Anterior cingulate cortex (tissue), 58 donors: ENCODE measurements around the gene CYP2W1.
"Not testable (repeated sequence)": the region's sequence is repeated elsewhere in the genome, so short reads cannot be mapped to it uniquely, and the experiment has no call there.

Source experiments
- DNase-seq, 58 donors: peaks; one replicate each; lab custom pipeline; 2025; lab: John Stamatoyannopoulos, UW

CYP2W1 gene

GRCh38 chr7:1025743-1026581 lies 43.0 kb downstream of the CYP2W1 start:
- no peak for DNase-seq

- DNase-seq, result peak in 1 of 58 donors; percentile 27
Measured at GRCh38 chr7:1026721-1027161, 43.8 kb downstream of the CYP2W1 start.

DNA sequence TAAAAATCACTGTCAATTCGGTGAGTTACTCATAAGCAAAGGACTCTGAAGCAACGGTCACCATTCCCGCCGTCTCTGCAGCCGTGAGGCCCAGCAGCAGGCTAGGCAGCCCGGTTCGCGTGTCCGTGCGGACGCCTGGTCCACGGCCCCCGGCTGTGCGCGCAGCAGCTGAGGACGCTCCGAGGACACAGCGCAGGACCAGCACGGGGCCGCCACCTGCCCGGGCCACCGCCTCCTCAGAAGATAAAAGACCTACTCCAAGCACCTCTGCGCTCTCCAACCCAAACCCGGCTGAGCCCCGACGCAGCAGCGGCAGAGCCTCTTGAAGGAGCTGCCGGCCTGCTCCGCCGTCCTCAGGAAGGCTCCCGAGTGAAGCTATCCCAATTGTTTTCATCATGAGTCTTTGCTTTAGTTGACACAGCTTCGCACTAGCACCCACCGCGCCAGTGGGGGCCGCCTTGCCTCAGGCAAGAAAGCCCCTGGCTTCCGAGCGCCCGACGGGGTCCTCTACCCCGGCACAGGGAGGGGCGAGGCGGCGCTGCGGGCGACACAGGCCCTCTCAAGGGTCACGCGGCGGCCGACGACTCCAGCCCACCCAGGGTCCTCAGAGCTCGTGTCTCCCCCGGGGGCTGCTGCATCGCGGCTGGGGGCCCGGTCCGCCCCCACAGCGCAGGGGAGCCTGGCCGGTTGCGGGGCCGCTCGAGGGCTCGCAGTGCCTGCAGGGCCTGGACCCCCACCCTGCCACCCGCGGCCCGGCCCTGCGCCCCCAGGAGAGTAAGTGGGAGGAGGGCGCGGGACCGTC lies 44.5 kb downstream of the CYP2W1 start:
- DNase-seq, result peak in 20 of 58 donors; percentile 15 to 66 (median 36)

- peak in 56 of 58 donors; percentile 38 to 92 (median 84) for DNase-seq
Measured at GRCh38 chr7:1028044-1028770, 45.2 kb downstream of the CYP2W1 start.

DNA sequence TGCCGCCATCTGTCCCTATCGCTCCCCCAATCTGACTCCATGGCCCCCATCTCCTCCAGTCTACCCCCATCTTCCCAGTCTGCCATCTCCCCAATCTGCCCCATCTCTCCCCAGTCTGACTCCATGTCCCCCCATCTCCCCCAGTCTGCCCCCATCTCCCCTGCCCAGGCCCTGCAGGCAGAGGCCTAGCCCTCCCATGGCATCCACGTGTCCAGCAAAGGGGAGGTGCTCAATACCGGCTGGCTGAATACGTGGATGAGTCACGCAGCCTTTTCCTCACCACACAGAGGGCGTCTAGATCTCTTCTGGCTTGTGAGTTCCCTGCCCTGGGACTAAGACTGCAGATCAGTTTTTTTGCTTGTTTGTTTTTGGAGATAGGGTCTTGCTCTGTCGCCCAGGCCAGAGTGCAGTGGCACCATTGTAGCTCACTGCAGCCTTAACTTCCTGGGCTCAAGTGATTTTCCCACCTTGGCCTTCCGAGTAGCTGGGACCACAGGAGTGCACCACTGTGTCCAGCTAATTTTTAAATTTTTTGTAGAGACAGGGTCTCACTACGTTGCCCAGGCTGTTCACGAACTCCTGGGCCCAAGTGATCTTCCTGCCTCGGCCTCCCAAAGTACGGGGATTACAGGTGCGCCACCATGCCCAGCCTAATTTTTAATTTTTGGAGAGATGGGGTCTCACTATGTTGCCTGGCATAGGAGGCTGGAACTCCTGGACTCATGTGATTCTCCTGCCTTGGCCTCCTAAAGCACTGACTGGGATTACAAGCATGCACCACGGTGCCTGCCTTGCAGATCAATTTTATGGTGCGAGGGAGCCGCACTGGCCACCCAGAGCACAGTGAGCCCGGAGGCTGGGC lies 46.0 kb downstream of the CYP2W1 start:
- peak in 53 of 58 donors; percentile 11 to 83 (median 68) for DNase-seq

- DNase-seq, result peak in 13 of 58 donors; percentile 11 to 64 (median 32)
Measured at GRCh38 chr7:1029637-1030443, 46.9 kb downstream of the CYP2W1 start.

GRCh38 chr7:1030444-1031070 lies 47.6 kb downstream of the CYP2W1 start:
- no peak for DNase-seq

- DNase-seq, result no peak
Measured at GRCh38 chr7:1031716-1032455, 48.9 kb downstream of the CYP2W1 start.

GRCh38 chr7:1032536-1033181 lies 49.7 kb downstream of the CYP2W1 start:
- no peak for DNase-seq

- DNase-seq, result no peak
Measured at GRCh38 chr7:1033546-1034145, 50.7 kb downstream of the CYP2W1 start.

DNA sequence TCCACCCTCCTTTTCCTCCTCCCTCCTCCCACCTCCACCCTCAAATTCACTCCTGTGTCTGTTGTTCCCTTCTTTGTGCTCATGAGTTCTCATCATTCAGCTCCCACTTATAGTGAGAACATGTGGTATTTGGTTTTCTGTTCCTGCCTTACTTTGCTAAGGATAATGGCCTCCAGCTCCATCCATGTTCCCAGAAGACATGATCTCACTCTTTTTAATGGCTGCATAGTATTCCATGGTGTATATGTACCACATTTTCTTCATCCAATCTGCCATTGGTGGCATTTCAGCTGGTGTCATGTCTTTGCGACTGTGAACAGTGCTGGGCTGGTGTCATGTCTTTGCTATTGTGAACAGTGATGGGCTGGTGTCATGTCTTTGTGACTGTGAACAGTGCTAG lies 51.8 kb downstream of the CYP2W1 start:
- not testable (repeated sequence) for DNase-seq

DNA sequence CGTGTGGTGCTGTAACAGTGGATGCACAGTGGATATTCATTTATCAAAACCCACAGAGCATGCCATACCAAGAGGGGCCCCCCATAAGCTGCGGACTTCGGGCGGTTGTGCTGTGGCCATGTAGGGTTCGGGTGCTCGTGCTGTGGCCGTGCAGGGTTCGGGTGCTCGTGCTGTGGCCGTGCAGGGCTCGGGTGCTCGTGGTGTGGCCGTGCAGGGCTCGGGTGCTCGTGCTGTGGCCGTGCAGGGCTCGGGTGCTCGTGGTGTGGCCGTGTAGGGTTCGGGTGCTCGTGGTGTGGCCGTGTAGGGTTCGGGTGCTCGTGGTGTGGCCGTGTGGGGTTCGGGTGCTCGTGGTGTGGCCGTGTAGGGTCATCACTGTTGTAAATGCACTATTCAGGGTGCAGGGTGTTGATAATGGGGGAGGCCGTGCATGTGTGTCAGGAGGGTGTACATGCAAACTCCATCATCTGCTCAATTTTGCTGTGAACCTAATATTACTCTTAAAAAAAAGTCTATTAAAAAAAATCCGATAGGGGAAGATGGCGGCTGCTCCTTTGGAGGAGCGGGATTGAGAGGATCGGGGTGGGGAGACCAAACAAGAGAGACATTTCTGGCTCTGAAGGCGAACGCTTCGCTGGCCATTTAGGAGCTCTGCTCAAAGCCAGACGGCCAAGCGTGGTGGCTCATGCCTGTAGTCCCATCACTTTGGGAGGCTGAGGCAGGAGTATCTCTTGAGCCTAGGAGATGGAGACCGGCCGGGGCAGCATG lies 53.4 kb downstream of the CYP2W1 start:
- not testable (repeated sequence) for DNase-seq
